ENCODE measurements around the gene ZNF2.

The ZNF2 gene

GRCh38 chr2:95215018-95215612 is 49.5 kb downstream of the ZNF2 start:
- no peaks in the 10 kb centered on the region for H3K4me1 ChIP-seq (ENCODE audit: low read length)
- no peaks in the 10 kb centered on the region for H3K36me3 ChIP-seq (replicated peaks; ENCODE audit: low read depth, low read length)
- no peak overlapping the region for H3K4me2 ChIP-seq (ENCODE audit: low read length)
- no peak overlapping the region for H3K27ac ChIP-seq (ENCODE audit: low read length)
- H3K4me3 ChIP-seq (ENCODE audit: low read length) = no peak overlapping the region
- no peaks in the 10 kb centered on the region for H3K79me2 ChIP-seq (ENCODE audit: low read length)
- no peaks in the 10 kb centered on the region for H4K20me1 ChIP-seq (ENCODE audit: insufficient read depth, low read length)
- peaks cover 43% of the 10 kb centered on the region; the same call in 1 of the 2 replicates for H3K9me3 ChIP-seq (ENCODE audit: insufficient read depth, low read length)
- TF ChIP-seq EZH2phosphoT487 (IDR thresholded peaks at IDR 0.05; ENCODE audit: low read depth) = no peak
- TF ChIP-seq CTCF (IDR thresholded peaks at IDR 0.05; ENCODE audit: low read depth, low read length) = no peak
- H3K27me3 ChIP-seq (ENCODE audit: low read depth, low read length) = no peaks in the 10 kb centered on the region
- no peak overlapping the region for H2AFZ ChIP-seq (ENCODE audit: low read depth, low read length)
- no peak overlapping the region for H3K9ac ChIP-seq (ENCODE audit: low read length)

GRCh38 chr2:95220449-95220848 is 54.8 kb downstream of the ZNF2 start:
- Histone ChIP-seq H3K4me3 (ENCODE audit: low read length) (no peak overlapping the region), H3K27ac (ENCODE audit: low read length) (no peak overlapping the region), H4K20me1 (ENCODE audit: insufficient read depth, low read length) (no peaks in the 10 kb centered on the region), H2AFZ (ENCODE audit: low read depth, low read length) (no peak overlapping the region), H3K9me3 (ENCODE audit: insufficient read depth, low read length) (peaks cover 21% of the 10 kb centered on the region; the same call in 1 of the 2 replicates), H3K36me3 (replicated peaks; ENCODE audit: low read depth, low read length) (no peaks in the 10 kb centered on the region), H3K27me3 (ENCODE audit: low read depth, low read length) (no peaks in the 10 kb centered on the region), H3K79me2 (ENCODE audit: low read length) (no peaks in the 10 kb centered on the region), H3K4me1 (ENCODE audit: low read length) (no peaks in the 10 kb centered on the region), H3K9ac (ENCODE audit: low read length) (no peak overlapping the region), H3K4me2 (ENCODE audit: low read length) (no peak overlapping the region)
- TF ChIP-seq CTCF (IDR thresholded peaks at IDR 0.05; ENCODE audit: low read depth, low read length) (no peak), EZH2phosphoT487 (IDR thresholded peaks at IDR 0.05; ENCODE audit: low read depth) (no peak)

GRCh38 chr2:95225658-95226057 is 60.0 kb downstream of the ZNF2 start:
- Histone ChIP-seq H3K36me3 (replicated peaks; ENCODE audit: low read depth, low read length) (no peaks in the 10 kb centered on the region), H3K9me3 (ENCODE audit: insufficient read depth, low read length) (peaks cover 5% of the 10 kb centered on the region; the same call in 1 of the 2 replicates), H4K20me1 (ENCODE audit: insufficient read depth, low read length) (no peaks in the 10 kb centered on the region), H3K27me3 (ENCODE audit: low read depth, low read length) (no peaks in the 10 kb centered on the region; the same call in 1 of the 2 replicates), H2AFZ (ENCODE audit: low read depth, low read length) (no peak overlapping the region), H3K79me2 (ENCODE audit: low read length) (no peaks in the 10 kb centered on the region), H3K4me2 (ENCODE audit: low read length) (no peak overlapping the region), H3K27ac (ENCODE audit: low read length) (no peak overlapping the region), H3K9ac (ENCODE audit: low read length) (no peak overlapping the region), H3K4me3 (ENCODE audit: low read length) (no peak overlapping the region), H3K4me1 (ENCODE audit: low read length) (no peaks in the 10 kb centered on the region)
- TF ChIP-seq EZH2phosphoT487 (IDR thresholded peaks at IDR 0.05; ENCODE audit: low read depth) = no peak
- TF ChIP-seq CTCF (IDR thresholded peaks at IDR 0.05; ENCODE audit: low read depth, low read length) = no peak

- Histone ChIP-seq H3K27ac (ENCODE audit: low read length) (no peak overlapping the region), H3K27me3 (ENCODE audit: low read depth, low read length) (no peaks in the 10 kb centered on the region; the same call in 1 of the 2 replicates), H3K9ac (ENCODE audit: low read length) (no peak overlapping the region), H2AFZ (ENCODE audit: low read depth, low read length) (no peak overlapping the region), H3K4me3 (ENCODE audit: low read length) (no peak overlapping the region), H3K79me2 (ENCODE audit: low read length) (no peaks in the 10 kb centered on the region), H3K36me3 (replicated peaks; ENCODE audit: low read depth, low read length) (no peaks in the 10 kb centered on the region), H3K4me1 (ENCODE audit: low read length) (no peaks in the 10 kb centered on the region), H3K4me2 (ENCODE audit: low read length) (no peak overlapping the region), H4K20me1 (ENCODE audit: insufficient read depth, low read length) (no peaks in the 10 kb centered on the region), H3K9me3 (ENCODE audit: insufficient read depth, low read length) (no peaks in the 10 kb centered on the region)
- peak; percentile 77 for TF ChIP-seq CTCF (IDR thresholded peaks at IDR 0.05; ENCODE audit: low read depth, low read length)
- TF ChIP-seq EZH2phosphoT487 (IDR thresholded peaks at IDR 0.05; ENCODE audit: low read depth) = no peak
These were observed 66.1 kb downstream of the ZNF2 start for GRCh38 chr2:95231723-95232122.

Measured in OCI-LY3 (cell line).